Measurements from ENCODE around the gene ARHGAP26. TPM values are rescaled to one million over a fixed set of nuclear protein-coding genes. Genes with fewer than 3 reads are reported as not detected.

ARHGAP26 gene
- polyA plus RNA-seq, 1 donor from 2014 or later = 0.83 TPM

DNA sequence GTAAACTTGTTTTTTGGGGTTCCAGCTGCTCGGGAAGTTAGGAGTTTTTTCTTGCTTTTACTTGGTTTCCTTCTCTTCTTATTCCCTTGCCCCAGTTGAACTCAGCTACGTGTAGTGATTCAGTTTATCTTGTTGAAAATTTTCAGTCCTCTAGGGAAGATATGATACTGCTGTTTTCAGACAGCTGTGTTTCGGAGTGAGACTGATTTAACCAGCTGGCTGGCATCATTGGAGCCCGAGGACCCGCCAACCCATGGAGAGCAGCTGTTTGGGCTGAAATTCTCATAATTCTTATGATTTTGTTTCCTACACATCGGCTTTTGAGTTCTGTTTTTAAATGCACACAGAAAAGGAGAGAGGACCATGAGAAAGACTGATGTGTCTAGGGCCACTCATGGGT lies 361.8 kb downstream of the ARHGAP26 start:
- H3K4me3 ChIP-seq (ENCODE audit: low read length) = no peak overlapping the region
- H3K9ac ChIP-seq (ENCODE audit: low read length) = no peak overlapping the region
- no peak overlapping the region for H2AFZ ChIP-seq (ENCODE audit: low read depth, low read length)
- no peaks in the 10 kb centered on the region for H3K27me3 ChIP-seq (ENCODE audit: insufficient read depth, low read depth, low read length)
- no peaks in the 10 kb centered on the region for H3K9me2 ChIP-seq (ENCODE audit: insufficient read depth, low read length)
- TF ChIP-seq, protein P1, sequence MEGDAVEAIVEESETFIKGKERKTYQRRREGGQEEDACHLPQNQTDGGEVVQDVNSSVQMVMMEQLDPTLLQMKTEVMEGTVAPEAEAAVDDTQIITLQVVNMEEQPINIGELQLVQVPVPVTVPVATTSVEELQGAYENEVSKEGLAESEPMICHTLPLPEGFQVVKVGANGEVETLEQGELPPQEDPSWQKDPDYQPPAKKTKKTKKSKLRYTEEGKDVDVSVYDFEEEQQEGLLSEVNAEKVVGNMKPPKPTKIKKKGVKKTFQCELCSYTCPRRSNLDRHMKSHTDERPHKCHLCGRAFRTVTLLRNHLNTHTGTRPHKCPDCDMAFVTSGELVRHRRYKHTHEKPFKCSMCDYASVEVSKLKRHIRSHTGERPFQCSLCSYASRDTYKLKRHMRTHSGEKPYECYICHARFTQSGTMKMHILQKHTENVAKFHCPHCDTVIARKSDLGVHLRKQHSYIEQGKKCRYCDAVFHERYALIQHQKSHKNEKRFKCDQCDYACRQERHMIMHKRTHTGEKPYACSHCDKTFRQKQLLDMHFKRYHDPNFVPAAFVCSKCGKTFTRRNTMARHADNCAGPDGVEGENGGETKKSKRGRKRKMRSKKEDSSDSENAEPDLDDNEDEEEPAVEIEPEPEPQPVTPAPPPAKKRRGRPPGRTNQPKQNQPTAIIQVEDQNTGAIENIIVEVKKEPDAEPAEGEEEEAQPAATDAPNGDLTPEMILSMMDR (IDR thresholded peaks at IDR 0.05; ENCODE audit: poor library complexity, severe bottlenecking) = no peak
- no peak for TF ChIP-seq EZH2 (IDR thresholded peaks at IDR 0.05; ENCODE audit: borderline replicate concordance, insufficient read depth, low read length, poor library complexity, severe bottlenecking)
- TF ChIP-seq EP300 (conservative IDR thresholded peaks at IDR 0.05; ENCODE audit: poor library complexity, severe bottlenecking) = no peak
- TF ChIP-seq, protein P2, sequence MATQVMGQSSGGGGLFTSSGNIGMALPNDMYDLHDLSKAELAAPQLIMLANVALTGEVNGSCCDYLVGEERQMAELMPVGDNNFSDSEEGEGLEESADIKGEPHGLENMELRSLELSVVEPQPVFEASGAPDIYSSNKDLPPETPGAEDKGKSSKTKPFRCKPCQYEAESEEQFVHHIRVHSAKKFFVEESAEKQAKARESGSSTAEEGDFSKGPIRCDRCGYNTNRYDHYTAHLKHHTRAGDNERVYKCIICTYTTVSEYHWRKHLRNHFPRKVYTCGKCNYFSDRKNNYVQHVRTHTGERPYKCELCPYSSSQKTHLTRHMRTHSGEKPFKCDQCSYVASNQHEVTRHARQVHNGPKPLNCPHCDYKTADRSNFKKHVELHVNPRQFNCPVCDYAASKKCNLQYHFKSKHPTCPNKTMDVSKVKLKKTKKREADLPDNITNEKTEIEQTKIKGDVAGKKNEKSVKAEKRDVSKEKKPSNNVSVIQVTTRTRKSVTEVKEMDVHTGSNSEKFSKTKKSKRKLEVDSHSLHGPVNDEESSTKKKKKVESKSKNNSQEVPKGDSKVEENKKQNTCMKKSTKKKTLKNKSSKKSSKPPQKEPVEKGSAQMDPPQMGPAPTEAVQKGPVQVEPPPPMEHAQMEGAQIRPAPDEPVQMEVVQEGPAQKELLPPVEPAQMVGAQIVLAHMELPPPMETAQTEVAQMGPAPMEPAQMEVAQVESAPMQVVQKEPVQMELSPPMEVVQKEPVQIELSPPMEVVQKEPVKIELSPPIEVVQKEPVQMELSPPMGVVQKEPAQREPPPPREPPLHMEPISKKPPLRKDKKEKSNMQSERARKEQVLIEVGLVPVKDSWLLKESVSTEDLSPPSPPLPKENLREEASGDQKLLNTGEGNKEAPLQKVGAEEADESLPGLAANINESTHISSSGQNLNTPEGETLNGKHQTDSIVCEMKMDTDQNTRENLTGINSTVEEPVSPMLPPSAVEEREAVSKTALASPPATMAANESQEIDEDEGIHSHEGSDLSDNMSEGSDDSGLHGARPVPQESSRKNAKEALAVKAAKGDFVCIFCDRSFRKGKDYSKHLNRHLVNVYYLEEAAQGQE (IDR thresholded peaks at IDR 0.05; ENCODE audit: borderline replicate concordance) = no peak
- H3K79me2 ChIP-seq (replicated peaks; ENCODE audit: insufficient read depth, low read length) = no peaks in the 10 kb centered on the region
- no peak overlapping the region for H3K4me2 ChIP-seq (ENCODE audit: low read length)
- H3K36me3 ChIP-seq (ENCODE audit: insufficient read depth, low read length) = no peaks in the 10 kb centered on the region
- H4K20me1 ChIP-seq (ENCODE audit: insufficient read depth) = no peaks in the 10 kb centered on the region
- H3K27ac ChIP-seq (ENCODE audit: low read length) = no peak overlapping the region
- no peaks in the 10 kb centered on the region for H3K9me3 ChIP-seq (ENCODE audit: low read length)
- H3F3A ChIP-seq (ENCODE audit: insufficient read depth, low read length, poor library complexity, severe bottlenecking) = no peaks in the 10 kb centered on the region

DNA sequence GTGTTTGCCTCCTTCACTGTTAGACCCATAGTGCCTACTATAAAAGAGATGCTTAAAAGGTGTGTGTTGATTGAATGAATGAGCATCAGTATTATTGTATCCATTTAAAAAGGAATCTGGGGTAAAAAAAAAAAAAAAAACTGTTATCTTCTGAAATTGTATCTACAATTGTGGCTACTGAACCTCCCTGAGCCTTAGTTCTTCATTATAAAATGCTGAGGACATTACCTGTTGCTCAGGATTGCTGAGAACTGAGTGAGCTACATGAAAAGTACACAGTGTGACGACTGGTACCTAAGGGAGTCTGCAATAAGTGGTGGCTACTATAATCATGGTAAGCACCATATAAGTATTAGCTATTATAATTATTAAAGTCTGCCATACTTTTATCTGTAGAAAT lies 362.6 kb downstream of the ARHGAP26 start:
- Histone ChIP-seq H4K20me1 (ENCODE audit: insufficient read depth) (no peaks in the 10 kb centered on the region), H3K27me3 (ENCODE audit: insufficient read depth, low read depth, low read length) (no peaks in the 10 kb centered on the region), H3K4me2 (ENCODE audit: low read length) (no peak overlapping the region), H3K9me3 (ENCODE audit: low read length) (no peaks in the 10 kb centered on the region), H3K4me3 (ENCODE audit: low read length) (no peak overlapping the region), H2AFZ (ENCODE audit: low read depth, low read length) (no peak overlapping the region), H3K9me2 (ENCODE audit: insufficient read depth, low read length) (no peaks in the 10 kb centered on the region), H3F3A (ENCODE audit: insufficient read depth, low read length, poor library complexity, severe bottlenecking) (no peaks in the 10 kb centered on the region), H3K36me3 (ENCODE audit: insufficient read depth, low read length) (no peaks in the 10 kb centered on the region), H3K79me2 (replicated peaks; ENCODE audit: insufficient read depth, low read length) (no peaks in the 10 kb centered on the region), H3K9ac (ENCODE audit: low read length) (no peak overlapping the region), H3K27ac (ENCODE audit: low read length) (no peak overlapping the region)
- TF ChIP-seq, protein P2 (IDR thresholded peaks at IDR 0.05; ENCODE audit: borderline replicate concordance) = no peak
- TF ChIP-seq TAF1 (IDR thresholded peaks at IDR 0.05; ENCODE audit: low read depth) (no peak), RAD21 (conservative IDR thresholded peaks at IDR 0.05) (no peak), EP300 (conservative IDR thresholded peaks at IDR 0.05; ENCODE audit: poor library complexity, severe bottlenecking) (no peak), MXI1 (conservative IDR thresholded peaks at IDR 0.05; ENCODE audit: poor library complexity, severe bottlenecking) (no peak), SMC3 (conservative IDR thresholded peaks at IDR 0.05; ENCODE audit: poor library complexity) (no peak), POLR2AphosphoS5 (IDR thresholded peaks at IDR 0.05) (no peak), EZH2 (IDR thresholded peaks at IDR 0.05; ENCODE audit: borderline replicate concordance, insufficient read depth, low read length, poor library complexity, severe bottlenecking) (no peak)
- TF ChIP-seq, protein P1 (IDR thresholded peaks at IDR 0.05; ENCODE audit: poor library complexity, severe bottlenecking) = no peak
